ENCODE measurements around the gene NTF4.

Gene NTF4

DNA sequence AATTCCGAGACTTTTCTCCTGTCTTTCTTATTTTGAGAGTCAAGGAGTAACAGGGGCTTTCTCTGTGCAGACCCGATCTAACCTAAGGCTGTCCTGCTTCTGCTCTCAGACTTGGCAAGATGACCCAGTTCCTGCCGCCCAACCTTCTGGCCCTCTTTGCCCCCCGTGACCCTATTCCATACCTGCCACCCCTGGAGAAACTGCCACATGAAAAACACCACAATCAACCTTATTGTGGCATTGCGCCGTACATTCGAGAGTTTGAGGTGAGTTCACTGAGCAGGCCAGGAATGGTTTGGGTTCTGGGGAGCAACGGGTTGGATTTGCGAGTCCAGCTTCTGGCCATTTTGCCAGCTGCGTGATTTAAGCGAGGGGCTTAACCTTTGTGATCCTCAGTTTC, 21.7 kb upstream of the NTF4 start:
- H3K4me3 ChIP-seq (replicated peaks; ENCODE audit: insufficient read depth, low read length): peak overlapping the region; percentile 94
- H3K27ac ChIP-seq (replicated peaks): peak overlapping the region; percentile 95
- no peak for DNase-seq (ENCODE audit: low read depth in 1 of 2, low spot score in 1 of 2)
- H3K27me3 ChIP-seq (ENCODE audit: insufficient read depth, poor library complexity, severe bottlenecking): no peaks in the 10 kb centered on the region
- TF ChIP-seq POLR2AphosphoS5 (IDR thresholded peaks at IDR 0.05; ENCODE audit: low read depth): no peak
- TF ChIP-seq, protein P1, sequence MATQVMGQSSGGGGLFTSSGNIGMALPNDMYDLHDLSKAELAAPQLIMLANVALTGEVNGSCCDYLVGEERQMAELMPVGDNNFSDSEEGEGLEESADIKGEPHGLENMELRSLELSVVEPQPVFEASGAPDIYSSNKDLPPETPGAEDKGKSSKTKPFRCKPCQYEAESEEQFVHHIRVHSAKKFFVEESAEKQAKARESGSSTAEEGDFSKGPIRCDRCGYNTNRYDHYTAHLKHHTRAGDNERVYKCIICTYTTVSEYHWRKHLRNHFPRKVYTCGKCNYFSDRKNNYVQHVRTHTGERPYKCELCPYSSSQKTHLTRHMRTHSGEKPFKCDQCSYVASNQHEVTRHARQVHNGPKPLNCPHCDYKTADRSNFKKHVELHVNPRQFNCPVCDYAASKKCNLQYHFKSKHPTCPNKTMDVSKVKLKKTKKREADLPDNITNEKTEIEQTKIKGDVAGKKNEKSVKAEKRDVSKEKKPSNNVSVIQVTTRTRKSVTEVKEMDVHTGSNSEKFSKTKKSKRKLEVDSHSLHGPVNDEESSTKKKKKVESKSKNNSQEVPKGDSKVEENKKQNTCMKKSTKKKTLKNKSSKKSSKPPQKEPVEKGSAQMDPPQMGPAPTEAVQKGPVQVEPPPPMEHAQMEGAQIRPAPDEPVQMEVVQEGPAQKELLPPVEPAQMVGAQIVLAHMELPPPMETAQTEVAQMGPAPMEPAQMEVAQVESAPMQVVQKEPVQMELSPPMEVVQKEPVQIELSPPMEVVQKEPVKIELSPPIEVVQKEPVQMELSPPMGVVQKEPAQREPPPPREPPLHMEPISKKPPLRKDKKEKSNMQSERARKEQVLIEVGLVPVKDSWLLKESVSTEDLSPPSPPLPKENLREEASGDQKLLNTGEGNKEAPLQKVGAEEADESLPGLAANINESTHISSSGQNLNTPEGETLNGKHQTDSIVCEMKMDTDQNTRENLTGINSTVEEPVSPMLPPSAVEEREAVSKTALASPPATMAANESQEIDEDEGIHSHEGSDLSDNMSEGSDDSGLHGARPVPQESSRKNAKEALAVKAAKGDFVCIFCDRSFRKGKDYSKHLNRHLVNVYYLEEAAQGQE (IDR thresholded peaks at IDR 0.05; ENCODE audit: insufficient replicate concordance, low read depth): no peak
- no peak for TF ChIP-seq GABPA (IDR thresholded peaks at IDR 0.05; ENCODE audit: low read depth)
- TF ChIP-seq, protein P2, sequence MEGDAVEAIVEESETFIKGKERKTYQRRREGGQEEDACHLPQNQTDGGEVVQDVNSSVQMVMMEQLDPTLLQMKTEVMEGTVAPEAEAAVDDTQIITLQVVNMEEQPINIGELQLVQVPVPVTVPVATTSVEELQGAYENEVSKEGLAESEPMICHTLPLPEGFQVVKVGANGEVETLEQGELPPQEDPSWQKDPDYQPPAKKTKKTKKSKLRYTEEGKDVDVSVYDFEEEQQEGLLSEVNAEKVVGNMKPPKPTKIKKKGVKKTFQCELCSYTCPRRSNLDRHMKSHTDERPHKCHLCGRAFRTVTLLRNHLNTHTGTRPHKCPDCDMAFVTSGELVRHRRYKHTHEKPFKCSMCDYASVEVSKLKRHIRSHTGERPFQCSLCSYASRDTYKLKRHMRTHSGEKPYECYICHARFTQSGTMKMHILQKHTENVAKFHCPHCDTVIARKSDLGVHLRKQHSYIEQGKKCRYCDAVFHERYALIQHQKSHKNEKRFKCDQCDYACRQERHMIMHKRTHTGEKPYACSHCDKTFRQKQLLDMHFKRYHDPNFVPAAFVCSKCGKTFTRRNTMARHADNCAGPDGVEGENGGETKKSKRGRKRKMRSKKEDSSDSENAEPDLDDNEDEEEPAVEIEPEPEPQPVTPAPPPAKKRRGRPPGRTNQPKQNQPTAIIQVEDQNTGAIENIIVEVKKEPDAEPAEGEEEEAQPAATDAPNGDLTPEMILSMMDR (IDR thresholded peaks at IDR 0.05; ENCODE audit: insufficient read depth, low read length): no peak
- TF ChIP-seq SPI1 (IDR thresholded peaks at IDR 0.05; ENCODE audit: borderline replicate concordance, low read depth): no peak

DNA sequence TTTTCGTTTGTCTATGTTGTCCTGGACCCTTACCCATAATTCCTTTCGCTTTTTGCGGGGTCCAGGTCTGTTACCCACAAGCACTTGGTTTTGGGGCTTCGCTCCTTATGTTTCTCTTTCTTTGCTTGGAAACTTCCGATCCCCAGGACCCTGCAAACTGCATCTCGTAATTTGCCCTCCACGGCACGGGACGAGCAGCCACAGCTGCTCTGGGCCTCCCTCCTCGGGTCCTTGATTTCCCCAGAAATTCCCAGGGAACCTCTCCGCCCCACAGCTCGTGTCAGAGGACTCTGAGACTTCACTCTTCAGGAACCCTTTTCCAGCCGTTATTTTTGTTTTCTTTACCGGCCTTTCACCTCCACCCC, 21.2 kb upstream of the NTF4 start:
- Histone ChIP-seq H3K27ac (replicated peaks) (peak overlapping the region; percentile 95), H3K27me3 (ENCODE audit: insufficient read depth, poor library complexity, severe bottlenecking) (no peaks in the 10 kb centered on the region), H3K4me3 (replicated peaks; ENCODE audit: insufficient read depth, low read length) (peak overlapping the region; percentile 94)
- no peak for DNase-seq (ENCODE audit: low read depth in 1 of 2, low spot score in 1 of 2)
- no peak for TF ChIP-seq POLR2AphosphoS5 (IDR thresholded peaks at IDR 0.05; ENCODE audit: low read depth)
- TF ChIP-seq SPI1 (IDR thresholded peaks at IDR 0.05; ENCODE audit: borderline replicate concordance, low read depth): no peak
- TF ChIP-seq, protein P2 (IDR thresholded peaks at IDR 0.05; ENCODE audit: insufficient read depth, low read length): no peak
- TF ChIP-seq, protein P1 (IDR thresholded peaks at IDR 0.05; ENCODE audit: insufficient replicate concordance, low read depth): no peak
- no peak for TF ChIP-seq GABPA (IDR thresholded peaks at IDR 0.05; ENCODE audit: low read depth)

DNA sequence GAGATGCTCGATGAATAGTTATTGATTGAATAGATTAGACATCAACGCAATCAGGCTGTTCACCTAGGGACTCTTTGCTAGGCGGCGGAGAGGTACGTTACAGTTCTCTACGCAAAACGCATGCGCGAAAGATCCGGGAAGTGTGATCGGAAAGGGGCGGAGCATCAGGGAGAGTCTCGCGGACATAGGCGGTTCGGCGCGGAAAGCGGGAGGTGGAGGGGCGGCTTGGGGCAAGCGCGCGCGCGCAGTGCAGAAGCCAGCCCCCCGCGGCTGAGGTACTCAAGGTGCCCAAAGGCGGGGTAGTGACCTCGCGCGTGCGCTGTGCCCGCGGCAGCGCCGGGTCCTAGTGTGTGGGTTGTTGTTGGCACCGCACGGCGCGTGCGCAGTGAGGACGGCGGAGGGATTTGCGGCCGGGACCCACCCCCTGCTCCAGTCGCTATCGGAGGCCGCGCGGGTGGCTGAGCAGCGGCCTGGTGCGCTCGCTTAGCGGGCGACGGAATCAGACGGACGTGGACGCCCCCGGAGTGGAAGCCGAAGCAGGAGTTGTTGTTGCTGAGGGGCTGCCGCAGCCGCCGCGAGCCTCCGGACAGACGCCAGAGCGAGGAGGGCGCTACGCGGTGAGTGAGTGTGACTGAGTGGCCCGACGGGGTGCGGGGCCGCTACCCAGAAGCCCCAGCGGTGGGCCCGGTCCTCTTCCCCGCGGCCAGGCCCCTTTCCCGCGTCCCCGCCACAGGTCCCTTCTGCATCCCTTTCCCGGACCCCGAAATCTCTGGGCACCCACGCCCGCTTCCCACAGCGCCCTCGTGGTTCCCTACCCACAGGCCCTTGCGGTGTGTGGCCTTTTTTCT, 20.6 kb upstream of the NTF4 start, which contains the start of gene SNRNP70:
TSS of gene SNRNP70 (plus strand) at position 432 of the 848 bp plus-strand sequence. CDS start 964 bp downstream, outside the sequence.
- no peaks in the 10 kb centered on the region for H3K27me3 ChIP-seq (ENCODE audit: insufficient read depth, poor library complexity, severe bottlenecking)
- TF ChIP-seq POLR2AphosphoS5 (IDR thresholded peaks at IDR 0.05; ENCODE audit: low read depth) (peak; percentile 98), SPI1 (IDR thresholded peaks at IDR 0.05; ENCODE audit: borderline replicate concordance, low read depth) (no peak; the same call in 1 of the 2 replicates), GABPA (IDR thresholded peaks at IDR 0.05; ENCODE audit: low read depth) (no peak)
- TF ChIP-seq, protein P1 (IDR thresholded peaks at IDR 0.05; ENCODE audit: insufficient replicate concordance, low read depth): peak; percentile 75
- H3K27ac ChIP-seq (replicated peaks): peak within 1 kb of the TSS; percentile 95
- DNase-seq (ENCODE audit: low read depth in 1 of 2, low spot score in 1 of 2): peak; percentile 98 to 99
- peak within 1 kb of the TSS; percentile 94 for H3K4me3 ChIP-seq (replicated peaks; ENCODE audit: insufficient read depth, low read length)
